NCI-H1092 (cell line): ENCODE results near the gene THOP1.

Experiments used
- DNase-seq: peaks from one replicate; lab custom pipeline; 2025; lab: John Stamatoyannopoulos, UW

THOP1 gene

DNA sequence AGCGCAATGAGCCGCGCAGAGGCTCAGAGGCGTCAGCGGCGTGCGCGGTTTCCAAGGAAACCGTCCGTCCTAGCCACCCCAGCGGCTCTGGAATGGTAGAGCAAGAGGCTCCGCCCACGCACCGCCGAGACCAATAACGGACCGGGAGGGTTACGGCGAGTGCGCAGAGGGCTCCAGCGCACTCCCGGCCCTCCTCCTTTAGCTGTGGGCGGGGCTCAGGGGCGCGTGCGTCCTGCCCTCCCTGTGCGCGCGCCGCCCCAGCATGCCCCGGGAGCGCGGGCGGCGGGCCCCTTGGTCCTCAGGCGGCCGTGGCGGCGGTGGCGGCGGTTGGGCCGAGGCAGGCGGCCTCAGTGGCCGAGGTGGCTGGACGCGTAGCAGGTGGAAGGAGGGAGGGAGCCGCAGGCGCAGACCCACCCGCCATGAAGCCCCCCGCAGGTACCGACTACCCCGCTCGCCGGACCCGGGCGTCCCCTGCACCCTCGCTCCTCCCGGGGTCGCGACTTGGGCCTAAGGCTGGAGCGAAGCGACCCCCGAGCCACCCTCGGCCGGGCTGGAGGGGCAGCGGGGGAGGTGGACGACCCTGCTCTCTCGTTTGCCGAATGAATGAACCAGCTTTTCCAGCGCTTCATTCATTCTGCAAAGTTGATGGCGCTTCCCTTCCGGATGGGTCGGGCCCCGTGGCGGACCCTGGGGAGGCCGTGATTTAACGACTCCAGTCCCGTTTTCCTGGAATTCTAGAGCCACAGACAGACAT, at the start of gene THOP1:
TSS of gene THOP1 (plus strand) at position 260 of the 754 bp plus-strand sequence. CDS start at position 420, 160 bp downstream.
- peak; percentile 99 for DNase-seq

DNA sequence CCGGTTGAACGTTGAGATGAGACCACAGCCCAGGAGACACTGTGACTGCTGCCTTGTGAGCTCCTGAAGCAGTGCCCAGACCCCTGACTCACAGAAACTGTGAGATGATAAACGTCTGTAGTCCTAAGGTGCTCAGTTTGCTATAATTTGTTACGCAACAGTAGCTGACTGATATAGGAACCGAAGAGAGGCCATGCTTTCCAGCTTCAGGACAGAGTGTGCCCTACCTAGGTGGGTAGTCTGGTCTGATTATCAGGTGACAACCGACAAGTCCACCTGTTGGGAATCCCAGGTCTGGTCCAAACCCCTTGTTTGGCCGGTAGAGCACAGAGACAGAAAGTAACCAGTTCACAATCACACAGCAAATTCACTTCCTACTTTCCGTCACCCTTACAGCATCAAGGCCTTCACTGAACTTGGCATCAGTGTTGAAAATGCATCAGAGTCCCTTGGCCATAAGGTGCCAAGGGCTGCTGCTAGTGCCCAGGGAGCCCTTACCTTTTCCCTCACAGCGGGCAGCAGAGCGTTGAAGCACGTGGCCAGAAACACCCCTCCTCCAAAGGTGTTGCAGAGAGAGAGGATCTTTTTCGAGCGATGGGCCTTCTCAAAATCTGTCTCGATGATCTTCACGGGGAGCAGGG, 48.6 kb upstream of the THOP1 start:
- no peak for DNase-seq

DNA sequence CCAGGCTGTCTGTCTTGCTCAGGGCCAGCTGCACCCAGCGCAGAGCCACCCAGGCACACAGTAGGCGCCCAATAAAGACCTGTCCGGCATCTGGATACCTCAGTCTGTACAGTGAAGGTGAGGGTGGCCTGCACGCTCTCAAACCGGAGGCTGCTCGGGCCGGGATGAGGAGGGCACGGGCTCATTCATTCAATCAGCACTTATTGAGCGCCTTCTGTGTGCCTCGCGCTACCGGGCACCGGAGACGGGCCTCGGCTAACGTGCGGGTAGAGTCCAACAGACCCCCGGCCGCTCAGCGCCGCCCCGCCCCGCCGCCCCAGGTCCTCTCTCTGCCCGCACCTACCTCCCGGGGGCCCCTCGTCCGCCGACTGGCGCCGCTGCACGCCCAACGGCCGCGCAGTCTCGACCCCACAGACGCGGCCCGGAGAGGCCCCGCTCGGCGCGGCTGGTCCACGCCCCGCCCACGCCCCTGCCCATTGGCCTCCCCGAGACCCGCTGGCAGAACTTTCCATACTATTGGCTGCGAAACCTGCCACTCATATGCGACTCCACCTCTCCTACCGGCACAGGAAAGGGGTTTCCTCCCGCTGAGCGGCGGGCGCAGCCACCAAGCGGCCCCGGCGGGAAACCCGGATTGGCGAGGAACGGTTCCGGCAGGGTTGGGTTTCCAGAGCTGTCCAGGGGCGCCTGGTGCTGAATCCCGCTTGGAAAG, 45.5 kb upstream of the THOP1 start, which contains the start of gene SLC39A3:
TSS of gene SLC39A3 (minus strand) at position 416 of the 712 bp plus-strand sequence. CDS start 2,760 bp downstream, outside the sequence.
- peak; percentile 97 for DNase-seq

DNA sequence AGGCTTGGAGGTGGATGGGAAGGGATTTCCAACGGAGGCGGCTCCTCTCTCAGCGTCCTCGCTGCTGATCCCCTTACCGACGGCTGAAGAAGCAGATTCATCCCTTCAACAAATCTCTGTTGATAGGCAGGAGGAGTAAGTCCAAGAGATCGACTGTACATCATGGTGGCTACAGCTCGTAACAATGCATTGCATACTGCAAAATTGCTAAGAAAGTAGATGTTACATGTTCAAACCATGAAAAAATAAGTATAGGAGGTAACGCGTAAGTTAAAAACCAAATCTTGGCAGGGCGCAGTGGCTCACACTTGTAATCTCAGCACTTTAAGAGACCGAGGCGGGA, 45.0 kb upstream of the THOP1 start:
- no peak for DNase-seq

DNA sequence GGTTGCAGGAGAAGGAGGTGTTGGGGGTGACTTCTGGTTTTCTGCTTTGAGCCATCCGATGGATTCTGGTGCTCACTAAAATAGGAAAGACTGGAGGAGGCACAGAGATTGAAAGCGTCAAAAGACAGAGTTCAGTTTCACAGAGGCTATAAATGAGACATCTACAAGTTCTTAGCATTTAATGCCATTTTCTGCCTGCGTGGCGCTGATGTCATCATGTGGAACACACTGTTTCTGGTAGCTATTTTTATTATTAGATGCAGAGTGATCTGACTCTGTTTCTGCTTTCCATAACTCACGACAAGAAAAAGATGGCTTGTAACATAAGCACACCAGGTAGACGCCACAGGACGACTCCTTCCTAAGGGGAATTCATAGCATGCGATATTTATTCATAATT, 42.2 kb upstream of the THOP1 start:
- no peak for DNase-seq

DNA sequence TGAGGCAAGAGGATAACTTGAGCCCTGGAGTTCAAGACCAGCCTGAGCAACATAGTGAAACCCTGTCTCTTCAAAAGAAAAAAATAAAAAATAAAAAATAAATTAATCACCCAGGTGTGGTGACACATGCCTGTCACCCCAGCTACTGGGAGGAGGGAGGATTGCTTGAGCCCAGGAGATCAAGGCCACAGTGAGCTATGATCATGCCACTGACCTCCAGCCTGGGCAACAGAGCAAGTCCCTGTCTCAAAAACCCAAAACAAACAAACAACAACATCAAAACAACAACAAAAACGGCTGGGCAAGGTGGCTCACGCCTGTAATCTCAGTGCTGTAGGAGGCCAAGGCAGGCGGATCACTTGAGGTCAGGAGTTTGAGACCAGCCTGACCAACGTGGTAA, 41.2 kb upstream of the THOP1 start:
- DNase-seq: no peak

DNA sequence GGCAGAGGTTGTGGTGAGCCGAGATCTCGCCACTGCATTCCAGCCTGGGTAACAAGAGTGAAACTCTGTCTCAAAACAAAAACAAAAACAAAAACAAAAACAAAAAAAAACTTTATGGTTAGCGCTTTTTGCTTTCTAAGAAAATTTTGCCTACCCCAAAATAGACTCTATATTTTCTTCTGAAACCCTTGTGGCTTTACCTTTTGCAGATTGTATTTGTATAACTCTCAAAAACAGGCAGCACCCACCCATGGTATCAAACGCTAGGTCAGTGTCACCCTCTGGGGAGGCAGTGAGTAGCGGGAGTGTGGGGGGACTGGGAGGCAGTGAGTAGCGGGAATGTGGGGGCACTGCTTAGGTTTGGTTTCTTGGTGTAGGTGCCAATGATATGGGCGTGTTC, 38.0 kb upstream of the THOP1 start:
- DNase-seq: no peak

DNA sequence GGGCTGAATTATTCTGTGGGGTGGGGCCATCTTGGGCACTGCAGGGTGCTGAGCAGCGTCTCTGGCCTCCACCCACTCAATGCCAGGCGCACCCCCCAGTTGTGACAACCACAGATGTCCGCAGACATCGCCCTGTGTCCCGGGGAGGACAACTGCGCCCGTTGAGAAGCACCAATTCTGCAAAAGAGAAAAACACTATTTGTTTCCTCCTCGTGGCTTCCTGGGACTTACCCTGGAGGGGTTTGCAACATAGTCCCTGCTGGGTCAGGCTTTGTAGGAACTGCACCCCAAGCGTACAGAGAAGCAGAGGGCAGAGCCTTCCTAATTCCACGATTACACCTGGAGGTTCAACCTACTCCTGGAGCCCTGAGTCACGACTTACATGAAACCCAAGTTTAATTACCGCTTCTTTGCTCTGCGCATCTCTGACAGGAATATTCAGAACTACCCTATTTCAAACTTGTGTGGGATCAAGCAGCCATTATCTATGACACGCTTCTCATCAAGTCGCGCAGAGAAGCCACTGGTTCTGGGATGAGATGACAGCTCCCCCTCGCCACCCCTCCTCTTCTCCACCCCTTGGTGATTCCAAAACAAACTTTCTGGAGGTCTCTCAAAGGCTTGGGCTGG, 34.4 kb upstream of the THOP1 start:
- DNase-seq: no peak

DNA sequence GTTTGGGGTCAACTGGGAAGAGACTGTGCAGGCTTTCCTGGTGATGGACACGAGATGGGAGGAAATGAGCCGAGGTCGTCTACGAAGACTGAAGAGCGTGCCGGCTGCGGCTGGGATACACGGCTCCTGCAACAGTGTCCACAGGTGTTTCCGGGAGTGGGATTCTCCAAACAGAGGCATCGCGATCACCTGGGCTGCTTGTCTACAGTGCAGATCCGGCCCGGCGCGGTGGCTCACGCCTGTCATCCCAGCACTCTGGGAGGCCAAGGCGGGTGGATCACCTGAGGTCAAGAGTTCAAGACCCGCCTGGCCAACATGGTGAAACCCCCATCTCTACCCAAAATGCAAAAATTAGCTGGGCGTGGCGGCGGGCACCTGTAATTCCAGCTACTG, 33.9 kb upstream of the THOP1 start:
- no peak for DNase-seq

DNA sequence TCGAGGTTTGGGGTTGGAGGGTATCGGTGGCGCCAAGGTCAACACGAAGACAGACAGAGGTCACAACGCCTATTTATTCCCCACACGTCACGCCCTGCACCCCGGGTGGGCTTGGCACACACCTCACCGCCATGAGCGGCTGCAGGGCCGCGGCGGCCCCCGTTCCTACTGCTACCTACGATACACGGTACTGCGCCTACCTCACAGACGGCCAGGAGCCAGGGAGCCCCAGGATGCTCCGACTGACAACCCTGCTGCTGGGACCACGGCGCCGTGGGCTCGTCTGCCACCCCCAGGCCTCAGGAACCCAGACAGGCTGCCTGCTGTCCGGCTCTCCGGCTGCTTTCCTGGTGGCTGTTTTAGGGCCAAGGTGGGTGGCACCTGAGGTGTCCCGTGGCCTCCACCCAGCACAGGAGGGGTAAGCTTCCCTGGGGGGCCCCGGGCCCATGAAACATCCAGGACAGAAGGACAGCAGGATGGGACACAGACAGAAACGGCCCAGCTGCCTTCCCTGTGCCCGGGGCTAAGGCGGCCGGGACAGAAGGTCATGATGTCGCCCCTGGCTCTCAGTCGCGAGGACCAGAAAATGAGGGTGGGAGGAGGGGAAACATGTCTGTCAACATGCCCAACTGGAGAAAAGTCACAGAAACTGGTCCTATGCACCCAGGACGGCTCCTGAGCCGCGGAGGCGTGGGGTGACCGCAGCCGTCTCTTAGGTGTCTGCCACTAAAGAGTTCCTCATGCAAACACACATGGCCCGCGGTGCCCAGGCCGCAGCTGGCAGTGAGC, 30.4 kb upstream of the THOP1 start:
- DNase-seq: no peak

DNA sequence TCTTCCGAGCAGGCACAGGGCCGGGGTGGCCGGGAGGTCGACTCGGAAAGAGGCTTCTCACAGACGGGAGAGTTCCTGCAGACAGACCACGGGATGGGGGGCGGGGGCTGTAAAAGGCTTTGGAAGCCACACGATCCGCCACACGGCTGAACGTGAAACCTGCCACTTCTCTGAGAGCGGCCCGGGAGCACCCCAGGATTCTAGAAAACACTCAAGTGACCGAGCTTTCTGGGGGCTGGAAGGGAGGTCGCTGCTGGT, 29.9 kb upstream of the THOP1 start:
- no peak for DNase-seq

DNA sequence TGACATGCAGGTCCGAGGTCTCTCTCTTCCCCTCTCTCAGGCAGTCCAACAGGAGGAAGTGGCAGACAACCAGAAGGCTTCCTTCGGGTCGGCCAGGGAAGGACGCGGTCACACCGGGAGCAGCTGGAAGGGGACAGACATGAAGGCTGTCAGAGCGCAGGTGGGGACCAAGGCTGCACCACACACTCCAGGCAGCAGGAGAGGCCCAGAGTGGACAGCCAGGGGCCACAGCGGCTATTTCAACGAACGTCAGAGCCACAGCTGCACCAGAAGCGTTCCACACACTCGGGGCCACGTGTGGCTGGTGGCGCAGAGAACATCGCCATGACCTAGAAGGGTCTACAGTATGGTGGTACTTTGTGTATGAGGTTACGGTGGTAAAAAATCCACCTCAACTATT, 29.5 kb upstream of the THOP1 start:
- DNase-seq: no peak

DNA sequence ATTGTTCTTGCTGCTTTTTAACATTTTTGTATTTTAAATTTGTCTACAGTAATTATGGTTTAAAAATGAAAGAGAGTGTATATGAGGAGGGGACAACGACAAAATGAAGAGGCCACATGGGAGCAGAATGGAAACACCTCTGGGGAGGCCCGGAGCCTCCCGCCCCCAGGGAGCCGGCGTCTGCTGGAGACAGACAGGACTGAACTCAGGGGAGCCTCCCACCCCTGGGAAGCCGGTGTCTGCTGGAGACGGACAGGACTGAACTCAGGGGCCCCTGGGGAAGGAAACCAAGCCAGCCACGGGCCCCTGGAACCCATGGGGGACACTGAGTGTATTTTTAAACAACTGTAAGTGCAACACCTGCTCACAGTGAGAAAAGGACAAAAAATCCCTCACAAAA, 28.8 kb upstream of the THOP1 start:
- DNase-seq: no peak

DNA sequence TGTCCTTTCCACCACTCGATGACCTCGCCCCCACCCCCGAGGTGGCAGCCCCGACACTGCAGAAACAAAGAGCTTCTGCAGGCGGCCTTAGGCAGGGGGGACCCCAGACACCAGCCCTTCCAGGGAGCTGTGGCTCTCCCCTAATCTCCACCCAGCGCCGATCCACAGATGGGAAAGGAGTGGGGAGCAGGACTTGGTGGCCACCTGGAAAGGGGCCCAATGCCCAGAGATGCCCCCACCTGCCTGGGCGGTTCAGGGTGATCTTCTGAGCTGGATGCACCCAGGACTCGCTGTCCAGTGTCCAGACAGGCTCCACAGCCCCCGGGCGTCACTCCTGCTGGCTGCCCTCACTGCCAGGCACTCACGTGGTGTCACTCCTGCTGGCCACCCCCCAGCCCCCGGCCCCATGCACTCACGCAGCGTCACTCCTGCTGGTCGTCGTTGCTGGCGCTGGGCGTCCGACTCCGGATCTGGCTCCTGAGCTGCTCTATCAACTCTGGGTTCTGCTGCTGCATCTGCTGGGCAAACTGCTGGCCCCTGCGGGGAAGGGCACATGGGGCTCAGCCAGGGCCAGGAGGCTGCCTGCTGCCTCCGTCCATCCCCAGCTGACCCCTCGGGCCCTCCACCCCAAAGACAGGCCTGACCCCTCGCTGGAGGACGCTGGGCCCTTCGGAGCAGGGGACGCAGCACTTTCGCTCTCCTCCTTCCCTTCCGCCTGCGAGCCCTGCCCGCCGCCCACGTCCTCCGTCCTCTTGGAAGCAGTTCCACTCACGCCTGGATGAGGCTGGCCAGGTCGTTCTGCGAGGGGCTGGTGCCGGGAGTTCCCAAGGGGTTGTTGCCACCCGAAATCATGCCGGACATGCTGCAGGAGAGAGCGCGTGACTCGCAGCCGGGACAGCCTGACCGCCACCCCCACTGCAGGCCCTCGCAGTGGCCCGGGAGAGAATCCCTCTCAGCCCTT, 28.1 kb upstream of the THOP1 start:
- DNase-seq: no peak

DNA sequence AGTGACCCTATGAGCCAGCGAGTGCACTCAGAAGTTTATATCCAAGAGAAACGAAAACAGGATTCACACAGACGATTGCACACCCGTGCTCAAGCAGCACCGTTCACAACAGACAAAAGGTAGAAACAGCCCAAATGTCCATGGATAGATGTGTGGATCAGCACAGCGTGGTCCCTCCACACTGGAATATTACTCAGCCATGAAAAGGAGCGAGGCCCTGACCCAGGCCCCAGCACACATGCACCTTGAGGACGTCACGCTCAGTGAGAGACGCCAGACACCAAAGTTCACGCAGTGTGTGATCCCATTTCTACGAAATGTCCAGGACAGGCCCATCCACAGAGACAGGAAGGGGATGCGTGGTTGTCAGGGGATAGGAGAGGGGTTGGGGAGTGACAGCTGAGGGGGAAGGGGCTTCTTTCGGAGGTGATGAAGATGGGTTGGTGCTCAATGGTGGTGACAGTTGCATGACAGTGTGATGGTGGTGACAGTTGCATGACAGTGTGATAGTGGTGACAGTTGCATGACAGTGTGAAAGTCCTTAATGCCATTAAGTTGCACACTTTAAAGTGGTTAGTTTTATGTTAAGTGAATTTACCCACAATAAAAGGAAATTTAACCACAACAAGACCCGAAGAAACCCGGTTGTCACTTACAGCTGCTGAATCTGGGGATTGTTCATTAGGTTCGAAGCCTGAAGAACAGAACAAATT, 26.5 kb upstream of the THOP1 start:
- no peak for DNase-seq

DNA sequence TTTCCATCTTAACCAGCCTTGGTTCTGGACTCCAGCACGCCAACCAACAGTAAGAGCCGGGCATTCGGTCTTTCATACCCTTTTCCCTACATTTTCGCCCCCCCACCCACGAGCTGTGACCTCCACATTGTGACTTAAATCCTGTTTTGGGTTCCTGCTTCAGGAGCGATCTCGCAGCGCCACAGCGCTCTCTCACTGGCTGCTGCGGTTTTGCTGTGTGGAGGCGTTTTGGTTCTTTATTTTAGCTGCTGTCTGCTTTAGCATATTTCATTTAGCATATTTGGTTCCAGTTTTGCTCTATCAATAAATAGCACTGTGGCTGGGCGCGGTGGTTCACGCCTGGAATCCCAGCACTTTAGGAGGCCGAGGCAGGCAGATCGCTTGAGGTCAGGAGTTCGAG, 25.9 kb upstream of the THOP1 start:
- DNase-seq: no peak

DNA sequence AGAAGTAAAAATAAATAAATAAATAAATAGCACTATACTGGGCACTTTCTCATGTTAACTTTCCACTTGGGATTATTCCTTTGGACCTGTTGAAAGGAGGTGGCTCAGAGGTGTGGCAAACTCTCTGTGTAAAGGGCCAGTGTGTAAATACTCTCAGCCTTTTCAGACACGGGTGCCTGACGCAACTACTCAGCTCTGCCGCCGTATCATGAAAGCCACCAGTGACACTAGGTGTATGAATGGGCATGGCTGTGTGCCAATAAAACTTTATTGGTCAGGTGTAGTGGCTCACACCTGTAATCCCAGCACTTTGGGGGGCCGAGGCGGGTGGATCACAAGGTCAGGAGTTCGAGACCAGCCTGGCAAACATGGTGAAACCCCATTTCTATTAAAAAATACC, 25.3 kb upstream of the THOP1 start:
- no peak for DNase-seq

DNA sequence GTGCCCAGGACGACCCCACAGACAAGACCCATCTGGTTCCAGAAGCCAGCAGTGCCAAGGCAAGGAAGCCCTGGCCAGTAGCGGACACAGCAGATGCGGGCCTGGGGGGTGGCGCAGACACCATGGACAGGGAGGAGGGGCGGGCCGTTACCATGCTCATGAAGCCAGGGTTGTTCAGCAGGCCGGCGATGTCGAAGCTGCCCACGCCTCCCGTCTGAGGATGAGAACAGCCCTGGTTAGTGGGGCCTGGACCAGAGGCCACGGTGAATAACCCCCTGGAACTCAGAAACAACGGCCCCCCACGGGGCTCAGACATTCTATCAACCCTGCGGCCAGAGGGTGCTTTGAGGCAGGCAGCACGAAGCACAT, 24.0 kb upstream of the THOP1 start:
- DNase-seq: no peak

DNA sequence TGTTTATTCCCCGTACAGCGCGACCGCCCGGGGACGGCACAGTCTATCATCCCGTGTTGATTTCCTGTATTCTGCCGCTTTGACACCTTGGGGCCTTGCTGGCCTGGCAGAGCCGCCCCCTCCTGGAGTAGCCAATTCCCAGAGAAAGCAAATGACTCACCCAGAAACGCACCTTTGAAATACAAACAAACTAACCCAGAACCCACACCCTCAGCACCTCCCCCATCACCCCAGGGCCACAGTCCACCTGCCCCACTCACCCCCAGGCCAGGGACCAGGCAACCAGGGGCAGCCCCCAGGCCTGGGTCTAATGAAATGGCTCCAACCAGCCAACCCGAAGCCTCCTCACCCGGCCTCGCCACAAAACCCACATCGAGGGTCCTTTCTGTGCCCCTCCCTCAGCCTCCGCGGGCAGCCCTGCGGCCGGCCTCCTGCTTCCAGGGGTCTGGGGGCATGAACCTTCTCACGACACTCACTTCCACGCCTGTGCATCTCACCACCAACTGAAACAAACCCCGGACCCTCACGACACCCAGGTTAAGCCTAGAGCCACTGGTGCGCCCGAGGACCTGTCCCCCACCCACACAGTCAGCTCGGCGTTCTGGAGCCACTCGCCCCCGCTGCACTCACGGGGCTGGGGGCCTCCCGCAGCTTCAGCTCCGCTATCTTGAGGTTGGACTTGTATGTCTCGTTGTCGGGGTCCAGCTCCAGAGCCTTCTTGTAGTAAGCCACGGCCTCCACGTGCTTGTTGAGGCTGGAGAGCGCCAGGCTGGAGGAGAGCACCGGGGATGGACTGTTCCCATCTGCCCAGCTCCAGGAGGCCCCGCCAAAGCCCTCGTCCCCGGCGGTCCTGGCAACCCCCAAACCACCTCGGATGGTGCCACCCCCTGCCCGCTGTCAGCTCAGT, 23.2 kb upstream of the THOP1 start:
- DNase-seq: no peak
